Sigmoid colon (tissue), 4 donors: Measurements from ENCODE around the gene CABLES2.

Experiments
- CTCF ChIP-seq, 4 experiments: fragments of 450-650 bp in 3 of 4; fragments of 200-600 bp in 1 of 4; IDR thresholded peaks; one replicate each; pipeline ENCODE4 v1.5.1; 2016 to 2019; ENCODE audit warnings: antibody characterized with exemption in 4 of 4, mild to moderate bottlenecking in 3 of 4, moderate library complexity in 2 of 4
- EP300 ChIP-seq, 4 donors: sonication (generic); formaldehyde crosslinking; IDR thresholded peaks; one replicate each; pipeline ENCODE4 v1.6.1; 2017; ENCODE audit warnings: antibody characterized with exemption in 4 of 4
- POLR2A ChIP-seq, 2 donors: fragments of 450-650 bp; IDR thresholded peaks; one replicate each; pipeline ENCODE4 v1.6.1; 2016; ENCODE audit warnings: antibody characterized with exemption in 2 of 2, mild to moderate bottlenecking in 2 of 2, moderate library complexity in 2 of 2
- POLR2AphosphoS5 ChIP-seq, 4 donors: sonication (generic); formaldehyde crosslinking; IDR thresholded peaks; one replicate each; pipeline ENCODE4 v1.6.1; 2017; ENCODE audit warnings: antibody characterized with exemption in 4 of 4

- TF ChIP-seq POLR2A (IDR thresholded peaks at IDR 0.05) (no peak), CTCF (IDR thresholded peaks at IDR 0.05) (peak; percentile 44 to 56 (median 48)), POLR2AphosphoS5 (IDR thresholded peaks at IDR 0.05) (peak in 1 of 4 donors; percentile 38), EP300 (IDR thresholded peaks at IDR 0.05) (no peak)
These were observed 3.1 kb upstream of the CABLES2 start for GRCh38 chr20:62409931-62410745.
